Activated CD8-positive, alpha-beta T cell treated with anti-CD3 and anti-CD28 coated beads, Interleukin-2, amount 10 ng/mL, durations not matched to agents 7 days and 5 days (primary cell): ENCODE data around the gene CHCHD6. TPM values are rescaled to one million over a fixed set of nuclear protein-coding genes. Genes with fewer than 3 reads are reported as not detected.

ENCODE experiments used
- ATAC-seq: fragments of 150-1000 bp; cut with Tn5 transposase; one replicate; pipeline ENCODE4 v1.10.0; 2021; ENCODE audit warnings: moderate library complexity
- CTCF ChIA-PET: fragments of 350-600 bp; sonication (Branson Sonifier 250); formaldehyde crosslinking; loops from one replicate; lab custom pipeline; 2021; ENCODE audit warnings: antibody characterized with exemption; lab: Charles Lee
- POLR2A ChIA-PET: fragments of 350-600 bp; sonication (Branson Sonifier 250); formaldehyde crosslinking; loops from one replicate; lab custom pipeline; 2021; ENCODE audit warnings: antibody characterized with exemption; lab: Charles Lee
- DNase-seq: peaks from one replicate; pipeline ENCODE4 v3.0.0-alpha.2; 2020
- H3K27ac Mint-ChIP-seq: one replicate; pipeline ENCODE4 v1.8.0; 2021; ENCODE audit warnings: mild to moderate bottlenecking, mixed read lengths
- H3K27me3 Mint-ChIP-seq: one replicate; pipeline ENCODE4 v1.8.0; 2021; ENCODE audit warnings: low read depth, mixed read lengths
- H3K36me3 Mint-ChIP-seq: one replicate; pipeline ENCODE4 v1.8.0; 2021; ENCODE audit warnings: low read depth, mixed read lengths
- H3K4me1 Mint-ChIP-seq: one replicate; pipeline ENCODE4 v1.8.0; 2021; ENCODE audit warnings: low read depth, mixed read lengths
- H3K4me3 Mint-ChIP-seq: one replicate; pipeline ENCODE4 v1.8.0; 2021; ENCODE audit warnings: mild to moderate bottlenecking, mixed read lengths
- H3K9me3 Mint-ChIP-seq: one replicate; pipeline ENCODE4 v1.8.0; 2022; ENCODE audit warnings: mixed read lengths; ENCODE audit not compliant: insufficient read depth
- total RNA-seq, 2 experiments: library from RNA; stranded (reverse); gene quantifications; one replicate each; pipeline ENCODE4 v1.2.3, GENCODE V29; 2021

Gene CHCHD6
- total RNA-seq, 2 experiments from 2014 or later = 5.1 to 6.2 TPM

DNA sequence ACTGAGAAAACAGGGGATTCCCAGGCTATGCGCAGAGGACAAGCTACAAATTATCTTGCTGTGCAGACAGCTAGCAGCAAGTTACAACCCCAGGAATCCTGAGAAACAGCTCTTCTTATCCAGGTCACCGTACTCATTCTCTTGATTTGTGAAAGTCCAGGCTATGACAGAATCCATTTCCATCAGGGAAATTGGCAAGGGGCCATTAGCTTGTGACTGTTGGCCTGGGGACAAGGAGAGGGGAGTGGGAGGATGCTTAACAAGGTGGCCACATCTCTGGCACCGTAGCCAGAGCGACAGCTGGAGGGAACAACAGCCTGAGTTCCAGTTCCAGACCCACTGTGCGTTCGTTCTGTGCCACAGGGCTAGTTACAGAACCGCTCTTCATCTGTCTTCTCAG lies 233.9 kb downstream of the CHCHD6 start:
- H3K27ac Mint-ChIP-seq = no peak overlapping the region
- ATAC-seq (no peak), DNase-seq (no peak)
- no peaks in the 10 kb centered on the region for H3K36me3 Mint-ChIP-seq
- no peak overlapping the region for H3K4me3 Mint-ChIP-seq
- H3K9me3 Mint-ChIP-seq = no peaks in the 10 kb centered on the region
- ChIA-PET CTCF (interaction anchor here (0.6 to 2.8 kb wide), 2 partner anchors 9 to 1671 kb away, joined by 3 to 7 read pairs; no protein-coding TSS in a partner anchor), POLR2A (no interaction called here)
- H3K27me3 Mint-ChIP-seq = no peaks in the 10 kb centered on the region
- H3K4me1 Mint-ChIP-seq = peaks cover 25% of the 10 kb centered on the region

DNA sequence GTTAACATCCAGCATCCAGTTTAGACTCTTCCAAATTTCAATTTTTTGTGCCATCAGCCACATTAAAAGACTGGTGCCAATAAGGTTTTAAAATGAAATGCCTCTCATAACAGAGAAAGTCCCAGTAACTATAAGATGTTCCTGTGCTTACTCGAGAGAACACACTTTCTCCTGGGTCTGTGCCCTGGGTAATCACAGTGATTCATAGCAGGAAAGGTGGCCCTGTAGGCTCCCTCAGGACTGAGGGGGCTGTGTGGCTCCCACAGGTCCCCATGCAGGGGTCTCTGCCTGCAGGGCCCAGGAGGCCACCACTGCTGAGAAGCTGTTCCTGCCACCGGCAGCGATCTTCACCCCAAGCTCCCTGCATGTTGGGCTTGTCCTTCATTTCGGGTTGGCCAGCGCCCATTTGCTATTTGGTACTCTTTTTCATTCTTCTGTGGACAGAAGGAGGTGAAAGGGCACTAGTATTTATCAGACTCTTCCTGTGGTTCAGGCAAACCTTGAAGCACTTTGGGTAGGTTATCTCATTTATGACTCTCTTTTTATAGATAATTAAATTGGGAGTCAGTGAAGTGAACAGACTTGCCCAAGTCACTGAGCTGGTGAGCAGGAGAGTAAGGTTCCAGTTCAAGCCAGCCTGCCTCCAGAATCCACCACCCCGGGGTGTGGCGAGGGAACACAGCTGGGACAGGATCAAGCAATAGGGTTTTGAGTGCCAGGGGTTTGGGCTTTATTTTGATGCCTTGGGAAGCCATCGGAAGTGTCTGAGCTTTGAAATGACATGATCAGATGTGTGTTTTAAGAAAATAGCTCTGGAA lies 234.7 kb downstream of the CHCHD6 start:
- Mint-ChIP-seq H3K9me3 (no peaks in the 10 kb centered on the region), H3K36me3 (no peaks in the 10 kb centered on the region), H3K4me1 (peaks cover 25% of the 10 kb centered on the region), H3K27me3 (no peaks in the 10 kb centered on the region), H3K4me3 (no peak overlapping the region), H3K27ac (no peak overlapping the region)
- CTCF ChIA-PET = interaction anchor here (0.6 to 2.8 kb wide), 2 partner anchors 10 to 647 kb away, joined by 3 to 7 read pairs; no protein-coding TSS in a partner anchor
- POLR2A ChIA-PET = no interaction called here
- ATAC-seq = no peak
- no peak for DNase-seq

DNA sequence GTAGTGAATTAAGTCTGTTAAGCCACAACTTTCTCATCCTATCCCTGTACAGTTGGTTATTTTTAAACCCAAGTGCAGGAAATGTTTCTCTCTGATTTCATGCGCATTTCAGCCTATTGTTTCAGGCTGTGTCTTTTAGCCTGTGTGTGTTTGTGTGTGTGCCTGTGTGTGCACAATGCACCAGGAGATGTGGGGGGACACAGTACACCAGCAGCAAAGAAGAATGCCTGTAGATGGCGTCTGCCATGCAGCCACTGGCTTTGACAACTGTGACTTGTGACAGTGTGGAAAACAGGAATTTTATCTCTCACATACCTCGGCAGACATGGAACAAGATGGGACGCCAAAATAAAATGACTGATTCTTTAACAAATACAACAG lies 235.3 kb downstream of the CHCHD6 start:
- ATAC-seq = no peak
- ChIA-PET CTCF (interaction anchor here (2.8 kb wide), 1 partner anchor 11 kb away, joined by 7 read pairs; no protein-coding TSS in a partner anchor), POLR2A (no interaction called here)
- Mint-ChIP-seq H3K36me3 (no peaks in the 10 kb centered on the region), H3K9me3 (no peaks in the 10 kb centered on the region), H3K4me1 (peaks cover 25% of the 10 kb centered on the region), H3K27ac (no peak overlapping the region), H3K4me3 (no peak overlapping the region), H3K27me3 (no peaks in the 10 kb centered on the region)
- DNase-seq = no peak

GRCh38 chr3:126939733-126940132 lies 235.7 kb downstream of the CHCHD6 start:
- Mint-ChIP-seq H3K27ac (no peak overlapping the region), H3K4me3 (no peak overlapping the region), H3K27me3 (no peaks in the 10 kb centered on the region), H3K36me3 (no peaks in the 10 kb centered on the region), H3K4me1 (peaks cover 28% of the 10 kb centered on the region), H3K9me3 (no peaks in the 10 kb centered on the region)
- no peak for ATAC-seq
- POLR2A ChIA-PET = no interaction called here
- CTCF ChIA-PET = interaction anchor here (2.8 kb wide), 1 partner anchor 11 kb away, joined by 7 read pairs; no protein-coding TSS in a partner anchor
- no peak for DNase-seq

DNA sequence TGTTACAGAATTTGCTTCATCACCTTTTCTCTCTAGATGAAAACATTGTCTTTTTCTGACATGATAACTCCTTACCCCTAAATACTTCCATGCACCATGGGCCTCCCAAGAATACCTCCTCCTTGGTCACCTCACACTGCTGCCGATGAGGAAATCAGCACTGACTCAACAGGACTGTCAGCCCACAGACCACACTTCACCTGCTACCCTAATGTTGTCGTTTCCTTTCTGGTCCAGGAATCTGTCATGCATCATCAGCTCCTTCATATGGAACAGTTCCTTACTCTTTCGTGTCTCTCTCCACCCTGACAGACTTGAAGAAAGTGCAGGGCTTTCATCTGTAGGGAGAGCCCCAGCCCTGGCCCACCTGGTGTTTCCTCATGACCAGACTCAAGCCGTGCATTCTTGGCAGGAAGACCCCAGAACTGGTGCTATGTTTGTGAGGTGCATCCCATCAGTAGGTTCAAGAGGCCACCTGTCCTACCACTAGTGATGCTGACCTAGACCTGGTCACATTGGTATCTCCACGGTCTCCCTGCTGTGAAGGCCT lies 237.8 kb downstream of the CHCHD6 start:
- H3K9me3 Mint-ChIP-seq = no peaks in the 10 kb centered on the region
- ChIA-PET POLR2A (no interaction called here), CTCF (no interaction called here)
- no peak overlapping the region for H3K4me3 Mint-ChIP-seq
- H3K36me3 Mint-ChIP-seq = no peaks in the 10 kb centered on the region
- H3K4me1 Mint-ChIP-seq = peaks cover 14% of the 10 kb centered on the region
- ATAC-seq (no peak), DNase-seq (no peak)
- H3K27ac Mint-ChIP-seq = no peak overlapping the region
- no peaks in the 10 kb centered on the region for H3K27me3 Mint-ChIP-seq

DNA sequence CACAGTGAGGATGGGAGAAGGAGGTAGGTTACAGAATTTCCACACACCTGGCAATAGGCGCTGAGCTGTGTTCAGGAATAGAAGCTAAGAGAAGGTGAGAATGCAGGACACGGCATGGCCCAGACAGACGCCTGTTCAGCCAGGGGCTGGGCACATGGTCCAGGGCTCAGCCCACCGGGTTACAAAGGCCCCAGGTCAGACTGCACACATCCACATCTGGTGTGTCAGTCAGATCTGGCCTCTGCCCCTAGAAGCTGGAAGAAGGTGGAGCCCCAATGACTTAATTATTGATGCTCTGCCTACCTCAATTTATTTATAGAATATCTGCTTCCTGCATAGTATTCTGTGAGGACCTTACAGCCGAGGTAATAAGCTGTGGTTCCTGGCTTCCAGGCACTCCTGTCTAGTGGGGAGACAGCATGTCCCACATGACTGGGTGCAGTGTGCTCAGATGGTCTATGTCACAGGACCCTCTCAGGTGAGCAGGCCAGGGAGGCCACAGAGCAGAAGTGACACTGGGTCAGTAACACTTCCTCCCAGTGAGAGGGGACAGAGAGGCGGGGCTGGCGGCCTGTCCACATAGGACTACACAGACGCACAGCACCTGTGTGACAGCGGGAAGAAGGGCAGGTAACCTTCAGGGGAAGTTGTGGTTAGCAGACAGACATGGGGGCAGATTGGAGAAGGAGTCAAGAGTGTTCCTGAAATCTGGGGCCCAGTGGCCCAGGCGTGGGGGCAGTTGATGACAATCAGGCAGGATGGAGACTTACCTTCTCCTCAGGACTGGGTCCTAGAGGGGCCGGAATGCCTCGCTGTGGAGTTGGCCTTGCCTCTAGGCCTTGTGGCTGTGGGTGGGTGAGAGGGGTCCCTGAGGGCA lies 240.3 kb downstream of the CHCHD6 start:
- POLR2A ChIA-PET = no interaction called here
- CTCF ChIA-PET = no interaction called here
- Mint-ChIP-seq H3K27ac (no peak overlapping the region), H3K9me3 (no peaks in the 10 kb centered on the region), H3K4me1 (peaks cover 16% of the 10 kb centered on the region), H3K4me3 (no peak overlapping the region), H3K27me3 (no peaks in the 10 kb centered on the region), H3K36me3 (no peaks in the 10 kb centered on the region)
- no peak for ATAC-seq
- no peak for DNase-seq

GRCh38 chr3:126945171-126945721 lies 241.2 kb downstream of the CHCHD6 start:
- Mint-ChIP-seq H3K27ac (no peak overlapping the region), H3K36me3 (no peaks in the 10 kb centered on the region), H3K9me3 (no peaks in the 10 kb centered on the region), H3K4me1 (peaks cover 16% of the 10 kb centered on the region), H3K4me3 (no peak overlapping the region), H3K27me3 (no peaks in the 10 kb centered on the region)
- ChIA-PET CTCF (no interaction called here), POLR2A (no interaction called here)
- DNase-seq (no peak), ATAC-seq (no peak)

GRCh38 chr3:126945891-126946290 lies 241.9 kb downstream of the CHCHD6 start:
- H3K27ac Mint-ChIP-seq = no peak overlapping the region
- no peak overlapping the region for H3K4me3 Mint-ChIP-seq
- DNase-seq (no peak), ATAC-seq (no peak)
- CTCF ChIA-PET = no interaction called here
- no peaks in the 10 kb centered on the region for H3K36me3 Mint-ChIP-seq
- H3K9me3 Mint-ChIP-seq = no peaks in the 10 kb centered on the region
- H3K27me3 Mint-ChIP-seq = no peaks in the 10 kb centered on the region
- H3K4me1 Mint-ChIP-seq = peaks cover 16% of the 10 kb centered on the region
- POLR2A ChIA-PET = no interaction called here

- POLR2A ChIA-PET = no interaction called here
- ATAC-seq = no peak
These were observed 242.4 kb downstream of the CHCHD6 start for GRCh38 chr3:126946405-126946804.

GRCh38 chr3:126947429-126947828 lies 243.4 kb downstream of the CHCHD6 start:
- no peak for ATAC-seq
- CTCF ChIA-PET = no interaction called here
- H3K27ac Mint-ChIP-seq = no peak overlapping the region

More at GRCh38 chr3:126946405-126946804, 242.4 kb downstream of the CHCHD6 start:
- peaks cover 16% of the 10 kb centered on the region for H3K4me1 Mint-ChIP-seq
- H3K27ac Mint-ChIP-seq = no peak overlapping the region
- CTCF ChIA-PET = no interaction called here
- H3K4me3 Mint-ChIP-seq = no peak overlapping the region
- DNase-seq = no peak
- no peaks in the 10 kb centered on the region for H3K27me3 Mint-ChIP-seq
- no peaks in the 10 kb centered on the region for H3K36me3 Mint-ChIP-seq
- no peaks in the 10 kb centered on the region for H3K9me3 Mint-ChIP-seq

GRCh38 chr3:126948980-126949535 lies 245.0 kb downstream of the CHCHD6 start:
- ChIA-PET CTCF (no interaction called here), POLR2A (no interaction called here)
- Mint-ChIP-seq H3K4me1 (peaks cover 11% of the 10 kb centered on the region), H3K36me3 (no peaks in the 10 kb centered on the region), H3K27ac (no peak overlapping the region), H3K27me3 (no peaks in the 10 kb centered on the region), H3K4me3 (no peak overlapping the region), H3K9me3 (no peaks in the 10 kb centered on the region)
- DNase-seq (no peak), ATAC-seq (no peak)

More at GRCh38 chr3:126947429-126947828, 243.4 kb downstream of the CHCHD6 start:
- POLR2A ChIA-PET = no interaction called here
- H3K27me3 Mint-ChIP-seq = no peaks in the 10 kb centered on the region
- peaks cover 11% of the 10 kb centered on the region for H3K4me1 Mint-ChIP-seq
- no peak overlapping the region for H3K4me3 Mint-ChIP-seq
- H3K9me3 Mint-ChIP-seq = no peaks in the 10 kb centered on the region
- no peak for DNase-seq
- H3K36me3 Mint-ChIP-seq = no peaks in the 10 kb centered on the region
